Right cardiac atrium (tissue), 5 donors: ENCODE data around the gene DOK3. TPM values are rescaled to one million over a fixed set of nuclear protein-coding genes. Genes with fewer than 3 reads are reported as not detected.
"Not testable (repeated sequence)": the region's sequence is repeated elsewhere in the genome, so short reads cannot be mapped to it uniquely, and the experiment has no call there.

ENCODE experiments used
- ATAC-seq, 2 donors: fragments of 200-7000 bp; cut with Tn5 transposase; one replicate each; pipeline versions ENCODE4 v1.8.0 to v1.9.1; 2020; ENCODE audit warnings: moderate library complexity in 2 of 2, mild to moderate bottlenecking in 1 of 2
- DNase-seq, 3 donors: peaks; one replicate each; pipeline ENCODE4 v3.0.0-alpha.2; 2020
- H3K27ac ChIP-seq: one replicate; pipeline ENCODE4 v1.5.1; 2013; ENCODE audit warnings: mild to moderate bottlenecking, low read length, control low read depth, moderate library complexity
- H3K27me3 ChIP-seq: one replicate; pipeline ENCODE4 v1.6.1; 2013; ENCODE audit not compliant: control insufficient read depth, insufficient read depth
- H3K4me1 ChIP-seq: one replicate; pipeline ENCODE4 v1.6.1; 2013; ENCODE audit warnings: low read length; ENCODE audit not compliant: control insufficient read depth, insufficient read depth
- H3K4me3 ChIP-seq: one replicate; pipeline ENCODE4 v1.5.1; 2013; ENCODE audit warnings: low read length, control low read depth
- H3K9me3 ChIP-seq: one replicate; pipeline ENCODE4 v1.6.1; 2013; ENCODE audit warnings: low read length; ENCODE audit not compliant: control insufficient read depth
- WGBS: extraction: QIAGEN DNeasy Blood & Tissue Kit; methylation state at CpG from one replicate; pipeline ENCODE4 v1.1.7; 2013; 5-methylcytosine and 5-hydroxymethylcytosine counted together
- intact Hi-C, 4 donors: fragments of 100-400 bp; cut with DNase I; formaldehyde crosslinking; loops; one replicate each; pipeline versions ENCODE4 v1.11.0 to v1.14.0; 2022 to 2023
- polyA plus RNA-seq: library from polyadenylated mRNA; stranded (reverse); fragments of 200-250 nt; gene quantifications from one replicate; pipeline ENCODE4 v1.2.3, GENCODE V29; 2013
- total RNA-seq, 4 donors: library from RNA; stranded (reverse); fragmentation: NEBNext Ultra II Directional; extraction: Animal tissue kit (Norgen Biotek cat#: 25700); gene quantifications; one replicate each; pipeline ENCODE4 v1.2.1, GENCODE V29; 2021
- donor health status: healthy with polysubstance abuse.
- donor health status: DM: no; HTN: yes; CAD: no.
- donor health status: DM: no; HTN: no; CAD: no.
- donor health status: DM: no; HTN: yes; CAD: no; lungs with severe emphysema.
- donor health status: DM: yes; HTN: yes; CAD: no.

Gene DOK3
- total and polyA plus RNA-seq, 5 donors = 1.4 to 4.5 (median 3.7) TPM

- H3K9me3 ChIP-seq, H3K4me3 ChIP-seq, intact Hi-C loops, ATAC-seq, H3K27ac ChIP-seq, DNase-seq, H3K27me3 ChIP-seq: not testable (repeated sequence)
- WGBS = 94% methylated on average over 7 of the region's 7 CpGs
- peaks cover 21% of the 10 kb centered on the region for H3K4me1 ChIP-seq
These were observed 24.8 kb upstream of the DOK3 start for GRCh38 chr5:177534433-177534832.

- Histone ChIP-seq H3K4me3 (no peak overlapping the region), H3K4me1 (no peaks in the 10 kb centered on the region), H3K27me3 (no peaks in the 10 kb centered on the region), H3K9me3 (no peaks in the 10 kb centered on the region), H3K27ac (no peak overlapping the region)
- 89% methylated on average over 27 of the region's 27 CpGs for WGBS
- ATAC-seq (no peak), DNase-seq (no peak)
- intact Hi-C loops = no loop called here
These were observed 21.7 kb upstream of the DOK3 start for GRCh38 chr5:177531209-177531940.

GRCh38 chr5:177530638-177531037 is 21.0 kb upstream of the DOK3 start:
- peak; percentile 43 to 47 for ATAC-seq

GRCh38 chr5:177529247-177530203 is 19.9 kb upstream of the DOK3 start:
- H3K27ac ChIP-seq = no peak overlapping the region
- ATAC-seq = no peak
- H3K9me3 ChIP-seq = no peaks in the 10 kb centered on the region
- DNase-seq = no peak
- no peaks in the 10 kb centered on the region for H3K4me1 ChIP-seq
- no peaks in the 10 kb centered on the region for H3K27me3 ChIP-seq
- intact Hi-C loops = no loop called here
- no peak overlapping the region for H3K4me3 ChIP-seq
- 73% methylated on average over 12 of the region's 12 CpGs for WGBS

More at GRCh38 chr5:177530638-177531037, 21.0 kb upstream of the DOK3 start:
- Histone ChIP-seq H3K9me3 (no peaks in the 10 kb centered on the region), H3K27ac (no peak overlapping the region), H3K27me3 (no peaks in the 10 kb centered on the region), H3K4me1 (no peaks in the 10 kb centered on the region), H3K4me3 (no peak overlapping the region)
- 41% methylated on average over 3 of the region's 3 CpGs for WGBS
- no peak for DNase-seq
- intact Hi-C loops = no loop called here

- WGBS = 84% methylated on average over 10 of the region's 10 CpGs
- Histone ChIP-seq H3K4me1 (no peaks in the 10 kb centered on the region), H3K27ac (no peak overlapping the region), H3K27me3 (no peaks in the 10 kb centered on the region), H3K9me3 (no peaks in the 10 kb centered on the region), H3K4me3 (no peak overlapping the region)
- ATAC-seq (no peak), DNase-seq (no peak)
- intact Hi-C loops = no loop called here
These were observed 19.0 kb upstream of the DOK3 start for GRCh38 chr5:177528631-177529030.

- H3K9me3 ChIP-seq = no peaks in the 10 kb centered on the region
- no peaks in the 10 kb centered on the region for H3K27me3 ChIP-seq
- DNase-seq (no peak), ATAC-seq (no peak)
- intact Hi-C loops = no loop called here
- no peak overlapping the region for H3K27ac ChIP-seq
- no peaks in the 10 kb centered on the region for H3K4me1 ChIP-seq
- H3K4me3 ChIP-seq = no peak overlapping the region
- WGBS = 93% methylated on average over 8 of the region's 8 CpGs
These were observed 18.0 kb upstream of the DOK3 start for GRCh38 chr5:177527595-177527994.

GRCh38 chr5:177526791-177527190 is 17.2 kb upstream of the DOK3 start:
- Histone ChIP-seq H3K9me3 (no peaks in the 10 kb centered on the region), H3K4me3 (no peak overlapping the region), H3K27me3 (no peaks in the 10 kb centered on the region), H3K27ac (no peak overlapping the region), H3K4me1 (no peaks in the 10 kb centered on the region)
- DNase-seq (no peak), ATAC-seq (no peak)
- WGBS = 90% methylated on average over 6 of the region's 6 CpGs
- intact Hi-C loops = no loop called here

- intact Hi-C loops = no loop called here
- 88% methylated on average over 4 of the region's 4 CpGs for WGBS
- Histone ChIP-seq H3K27me3 (no peaks in the 10 kb centered on the region), H3K4me1 (no peaks in the 10 kb centered on the region), H3K9me3 (no peaks in the 10 kb centered on the region), H3K4me3 (no peak overlapping the region), H3K27ac (no peak overlapping the region)
- ATAC-seq = no peak
- DNase-seq = no peak
These were observed 16.6 kb upstream of the DOK3 start for GRCh38 chr5:177526191-177526590.

- Histone ChIP-seq H3K9me3 (no peaks in the 10 kb centered on the region), H3K4me1 (no peaks in the 10 kb centered on the region), H3K4me3 (no peak overlapping the region), H3K27me3 (no peaks in the 10 kb centered on the region), H3K27ac (no peak overlapping the region)
- intact Hi-C loops = no loop called here
- WGBS = 69% methylated on average over 10 of the region's 10 CpGs
- ATAC-seq = no peak
- DNase-seq = no peak
These were observed 15.5 kb upstream of the DOK3 start for GRCh38 chr5:177524941-177525655.

- intact Hi-C loops = no loop called here
- DNase-seq (peak in 1 of 3 donors; percentile 41), ATAC-seq (no peak)
- 93% methylated on average over 12 of the region's 12 CpGs for WGBS
- Histone ChIP-seq H3K4me3 (no peak overlapping the region), H3K27me3 (no peaks in the 10 kb centered on the region), H3K4me1 (no peaks in the 10 kb centered on the region), H3K27ac (no peak overlapping the region), H3K9me3 (no peaks in the 10 kb centered on the region)
These were observed 14.9 kb upstream of the DOK3 start for GRCh38 chr5:177524539-177524900.
